GM04503 (cell line): ENCODE measurements around the gene PHKB.
"Not testable (repeated sequence)": the region's sequence is repeated elsewhere in the genome, so short reads cannot be mapped to it uniquely, and the experiment has no call there.

ENCODE experiments used
- DNase-seq: peaks from one replicate; pipeline ENCODE4 v3.0.0-alpha.2; 2012; ENCODE audit warnings: low read depth

Gene PHKB

GRCh38 chr16:47460711-47461597, at the start of gene PHKB, which contains the start of gene ITFG1:
PHKB (plus strand) TSS chr16:47461331; CDS start chr16:47461351, 20 bp downstream.
ITFG1 (minus strand) TSS chr16:47461063; CDS start chr16:47461045, 18 bp downstream.
- peak; percentile 59 for DNase-seq

- no peak for DNase-seq
Measured at GRCh38 chr16:47413041-47413440, 48.1 kb upstream of the PHKB start.

- DNase-seq, result no peak
Measured at GRCh38 chr16:47416869-47417268, 44.3 kb upstream of the PHKB start.

GRCh38 chr16:47424846-47425245, 36.3 kb upstream of the PHKB start:
- DNase-seq, result no peak

GRCh38 chr16:47426806-47427205, 34.3 kb upstream of the PHKB start:
- no peak for DNase-seq

- DNase-seq, result no peak
Measured at GRCh38 chr16:47431960-47432359, 29.2 kb upstream of the PHKB start.

- DNase-seq, result not testable (repeated sequence)
Measured at GRCh38 chr16:47434274-47434673, 26.9 kb upstream of the PHKB start.

- not testable (repeated sequence) for DNase-seq
Measured at GRCh38 chr16:47440066-47440465, 21.1 kb upstream of the PHKB start.

- DNase-seq, result not testable (repeated sequence)
Measured at GRCh38 chr16:47442884-47443283, 18.2 kb upstream of the PHKB start.

GRCh38 chr16:47446431-47446830, 14.7 kb upstream of the PHKB start:
- no peak for DNase-seq

GRCh38 chr16:47448830-47449575, 12.1 kb upstream of the PHKB start:
- DNase-seq, result no peak

- DNase-seq, result no peak
Measured at GRCh38 chr16:47449788-47450187, 11.3 kb upstream of the PHKB start.

- DNase-seq, result no peak
Measured at GRCh38 chr16:47458331-47458730, 2.8 kb upstream of the PHKB start.

- DNase-seq, result no peak
Measured at GRCh38 chr16:47459603-47460002, 1.5 kb upstream of the PHKB start.

- DNase-seq, result no peak
Measured at GRCh38 chr16:47460359-47460710, 796 bp upstream of the PHKB start.

- no peak for DNase-seq
Measured at GRCh38 chr16:47461598-47462266, 601 bp downstream of the PHKB start.

GRCh38 chr16:47463771-47464624, 2.9 kb downstream of the PHKB start:
- no peak for DNase-seq

- DNase-seq, result no peak
Measured at GRCh38 chr16:47465919-47466630, 4.9 kb downstream of the PHKB start.

- DNase-seq, result no peak
Measured at GRCh38 chr16:47467501-47467900, 6.4 kb downstream of the PHKB start.

GRCh38 chr16:47468070-47468689, 7.0 kb downstream of the PHKB start:
- DNase-seq, result not testable (repeated sequence)
